Measurements from ENCODE around the gene TBCD.

DNA sequence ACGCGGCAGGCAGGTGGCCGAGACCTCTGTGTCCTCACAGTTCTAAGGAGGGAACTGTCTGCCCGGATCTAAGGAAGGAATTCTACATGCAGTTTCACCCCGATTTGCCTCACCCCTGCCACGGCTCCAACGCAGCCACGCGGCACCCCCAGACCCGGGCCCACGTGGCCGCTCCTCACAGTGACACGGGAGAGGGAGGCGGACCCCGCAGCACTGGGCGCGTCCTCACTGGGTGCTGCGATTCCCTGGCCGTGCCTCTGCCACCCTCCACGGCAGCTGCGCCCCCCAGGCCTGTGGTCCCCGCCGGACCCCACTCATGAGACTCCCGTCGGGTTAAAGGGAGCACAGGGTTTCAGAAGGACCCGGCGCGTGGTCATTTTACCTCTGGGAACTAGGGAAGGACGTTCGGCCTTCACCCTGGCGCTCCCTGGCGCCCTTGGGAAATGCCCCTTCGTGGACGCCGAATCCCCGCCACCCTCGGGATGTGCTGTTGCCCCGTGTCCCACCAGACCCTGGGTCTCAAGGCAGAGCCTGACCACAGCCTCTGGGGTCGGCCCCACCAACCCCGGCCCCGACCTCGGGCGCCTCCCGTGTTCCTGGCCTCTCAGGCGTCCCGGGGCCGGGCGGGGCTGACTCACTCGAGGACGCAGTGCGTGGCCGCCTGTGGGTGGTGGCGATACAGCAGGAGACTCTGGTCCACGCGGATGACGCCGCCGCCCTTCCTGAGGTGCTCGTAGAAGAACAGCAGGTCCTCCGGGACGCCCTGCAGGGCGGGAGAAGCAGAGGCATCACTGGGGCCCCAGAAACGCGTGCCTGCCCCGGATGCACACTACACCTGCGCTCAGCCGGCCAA, 208.8 kb downstream of the TBCD start:
- TF ChIP-seq, protein P1, sequence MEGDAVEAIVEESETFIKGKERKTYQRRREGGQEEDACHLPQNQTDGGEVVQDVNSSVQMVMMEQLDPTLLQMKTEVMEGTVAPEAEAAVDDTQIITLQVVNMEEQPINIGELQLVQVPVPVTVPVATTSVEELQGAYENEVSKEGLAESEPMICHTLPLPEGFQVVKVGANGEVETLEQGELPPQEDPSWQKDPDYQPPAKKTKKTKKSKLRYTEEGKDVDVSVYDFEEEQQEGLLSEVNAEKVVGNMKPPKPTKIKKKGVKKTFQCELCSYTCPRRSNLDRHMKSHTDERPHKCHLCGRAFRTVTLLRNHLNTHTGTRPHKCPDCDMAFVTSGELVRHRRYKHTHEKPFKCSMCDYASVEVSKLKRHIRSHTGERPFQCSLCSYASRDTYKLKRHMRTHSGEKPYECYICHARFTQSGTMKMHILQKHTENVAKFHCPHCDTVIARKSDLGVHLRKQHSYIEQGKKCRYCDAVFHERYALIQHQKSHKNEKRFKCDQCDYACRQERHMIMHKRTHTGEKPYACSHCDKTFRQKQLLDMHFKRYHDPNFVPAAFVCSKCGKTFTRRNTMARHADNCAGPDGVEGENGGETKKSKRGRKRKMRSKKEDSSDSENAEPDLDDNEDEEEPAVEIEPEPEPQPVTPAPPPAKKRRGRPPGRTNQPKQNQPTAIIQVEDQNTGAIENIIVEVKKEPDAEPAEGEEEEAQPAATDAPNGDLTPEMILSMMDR (IDR thresholded peaks at IDR 0.05; ENCODE audit: low read depth, low read length) = no peak
- no peak for TF ChIP-seq EZH2phosphoT487 (IDR thresholded peaks at IDR 0.05; ENCODE audit: low read depth)

All from OCI-LY3 (cell line).